GM12873 (cell line): ENCODE results near the gene SUSD5.

Experiments used
- TF ChIP-seq, protein P1 (sequence below): IDR thresholded peaks from 2 replicates; pipeline ENCODE4 v1.5.1; 2012; ENCODE audit warnings: low read depth, mild to moderate bottlenecking, moderate library complexity, low read length, control low read depth; ENCODE audit not compliant: insufficient read depth; ENCODE audit errors: missing control alignments

SUSD5 gene

DNA sequence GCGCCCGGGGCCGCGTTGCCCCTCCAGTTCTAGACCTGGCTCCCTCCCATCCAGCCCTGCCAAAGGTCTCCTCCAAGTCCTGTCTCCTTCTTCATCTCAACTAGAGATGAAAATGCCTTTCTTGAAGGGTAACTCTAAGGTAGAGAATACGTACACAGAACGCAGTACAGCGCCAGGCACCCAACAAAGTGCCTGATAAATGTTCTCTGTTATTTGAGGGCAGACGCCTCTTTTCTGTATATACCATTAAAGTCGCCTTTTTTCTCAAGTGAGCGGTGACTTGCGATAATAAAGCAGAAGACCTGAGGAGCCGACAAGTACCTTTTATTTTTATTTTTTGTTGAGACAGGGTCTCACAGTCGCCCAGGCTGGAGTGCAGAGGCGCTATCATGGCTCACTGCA, 104.0 kb downstream of the SUSD5 start:
- TF ChIP-seq, protein P1, sequence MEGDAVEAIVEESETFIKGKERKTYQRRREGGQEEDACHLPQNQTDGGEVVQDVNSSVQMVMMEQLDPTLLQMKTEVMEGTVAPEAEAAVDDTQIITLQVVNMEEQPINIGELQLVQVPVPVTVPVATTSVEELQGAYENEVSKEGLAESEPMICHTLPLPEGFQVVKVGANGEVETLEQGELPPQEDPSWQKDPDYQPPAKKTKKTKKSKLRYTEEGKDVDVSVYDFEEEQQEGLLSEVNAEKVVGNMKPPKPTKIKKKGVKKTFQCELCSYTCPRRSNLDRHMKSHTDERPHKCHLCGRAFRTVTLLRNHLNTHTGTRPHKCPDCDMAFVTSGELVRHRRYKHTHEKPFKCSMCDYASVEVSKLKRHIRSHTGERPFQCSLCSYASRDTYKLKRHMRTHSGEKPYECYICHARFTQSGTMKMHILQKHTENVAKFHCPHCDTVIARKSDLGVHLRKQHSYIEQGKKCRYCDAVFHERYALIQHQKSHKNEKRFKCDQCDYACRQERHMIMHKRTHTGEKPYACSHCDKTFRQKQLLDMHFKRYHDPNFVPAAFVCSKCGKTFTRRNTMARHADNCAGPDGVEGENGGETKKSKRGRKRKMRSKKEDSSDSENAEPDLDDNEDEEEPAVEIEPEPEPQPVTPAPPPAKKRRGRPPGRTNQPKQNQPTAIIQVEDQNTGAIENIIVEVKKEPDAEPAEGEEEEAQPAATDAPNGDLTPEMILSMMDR = no peak

DNA sequence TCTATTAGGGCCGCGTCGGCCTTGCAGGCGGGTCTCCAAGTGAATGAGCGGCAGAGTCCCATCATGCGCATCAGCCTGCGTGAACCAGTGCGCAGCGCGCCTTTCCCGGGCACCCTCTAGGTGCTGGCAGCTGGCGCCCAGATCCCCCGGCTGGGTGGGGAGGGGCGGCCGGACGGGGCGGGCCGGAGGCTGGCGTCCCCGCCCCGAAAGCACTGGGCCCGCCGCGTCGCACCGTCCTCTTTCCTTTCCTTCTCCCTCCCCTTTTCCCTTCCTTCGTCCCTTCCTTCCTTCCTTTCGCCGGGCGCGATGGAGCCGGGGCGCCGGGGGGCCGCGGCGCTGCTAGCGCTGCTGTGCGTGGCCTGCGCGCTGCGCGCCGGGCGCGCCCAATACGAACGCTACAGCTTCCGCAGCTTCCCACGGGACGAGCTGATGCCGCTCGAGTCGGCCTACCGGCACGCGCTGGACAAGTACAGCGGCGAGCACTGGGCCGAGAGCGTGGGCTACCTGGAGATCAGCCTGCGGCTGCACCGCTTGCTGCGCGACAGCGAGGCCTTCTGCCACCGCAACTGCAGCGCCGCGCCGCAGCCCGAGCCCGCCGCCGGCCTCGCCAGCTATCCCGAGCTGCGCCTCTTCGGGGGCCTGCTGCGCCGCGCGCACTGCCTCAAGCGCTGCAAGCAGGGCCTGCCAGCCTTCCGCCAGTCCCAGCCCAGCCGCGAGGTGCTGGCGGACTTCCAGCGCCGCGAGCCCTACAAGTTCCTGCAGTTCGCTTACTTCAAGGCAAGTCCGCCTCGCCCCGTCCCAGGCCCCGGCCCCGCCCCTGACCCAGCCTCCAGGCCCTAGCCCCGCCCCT, 104.6 kb downstream of the SUSD5 start, which contains the start of gene CRTAP:
TSS of gene CRTAP (plus strand) at position 243 of the 850 bp plus-strand sequence. CDS start at position 307, 64 bp downstream.
- TF ChIP-seq, protein P1 = peak; percentile 8

DNA sequence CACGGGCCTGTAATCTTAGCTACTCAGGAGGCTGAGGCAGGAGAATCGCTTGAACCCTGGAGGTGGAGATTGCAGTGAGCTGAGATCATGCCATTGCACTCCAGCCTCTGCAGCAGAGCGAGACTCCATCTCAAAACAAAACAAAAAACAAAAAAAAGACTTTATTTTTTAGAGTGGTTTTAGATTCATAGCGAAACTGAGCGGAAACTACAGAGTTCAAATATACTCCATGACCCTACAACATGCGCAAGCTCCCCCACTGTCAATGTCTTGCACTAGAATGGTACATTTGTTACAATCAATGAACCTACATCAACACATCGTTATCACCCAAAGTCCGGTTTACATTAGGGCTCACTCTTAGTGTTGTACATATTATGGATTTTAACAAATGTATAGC, 107.0 kb downstream of the SUSD5 start:
- TF ChIP-seq, protein P1 = no peak

DNA sequence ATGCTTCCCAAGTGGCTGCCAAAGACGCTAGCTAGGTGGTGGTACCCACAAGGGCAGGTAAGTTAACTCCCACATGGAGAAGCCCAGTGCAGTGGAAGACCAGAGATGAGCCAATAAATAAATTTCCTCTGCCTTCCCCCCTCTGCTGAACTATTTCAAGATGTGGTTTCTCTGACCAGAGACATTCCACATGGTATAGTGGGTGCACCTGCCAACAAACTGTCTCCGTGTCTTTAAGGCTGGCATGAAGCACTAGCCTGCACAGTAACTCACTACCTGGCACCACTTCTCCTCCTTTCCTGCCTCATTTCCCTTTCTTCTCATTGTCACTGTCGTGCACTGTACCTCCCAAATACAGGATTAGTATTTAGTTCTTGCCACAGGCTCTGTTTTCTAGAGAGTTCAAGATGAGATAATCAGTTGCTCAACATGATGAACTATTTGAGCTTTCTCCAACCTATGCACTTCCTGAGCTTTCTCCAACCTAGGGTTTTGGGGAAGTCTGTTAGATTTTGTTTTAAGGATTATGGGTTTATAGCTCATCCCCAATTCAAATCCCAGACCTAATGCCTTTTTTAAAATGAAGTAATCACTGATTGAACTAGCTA, 113.2 kb downstream of the SUSD5 start:
- TF ChIP-seq, protein P1 = no peak

DNA sequence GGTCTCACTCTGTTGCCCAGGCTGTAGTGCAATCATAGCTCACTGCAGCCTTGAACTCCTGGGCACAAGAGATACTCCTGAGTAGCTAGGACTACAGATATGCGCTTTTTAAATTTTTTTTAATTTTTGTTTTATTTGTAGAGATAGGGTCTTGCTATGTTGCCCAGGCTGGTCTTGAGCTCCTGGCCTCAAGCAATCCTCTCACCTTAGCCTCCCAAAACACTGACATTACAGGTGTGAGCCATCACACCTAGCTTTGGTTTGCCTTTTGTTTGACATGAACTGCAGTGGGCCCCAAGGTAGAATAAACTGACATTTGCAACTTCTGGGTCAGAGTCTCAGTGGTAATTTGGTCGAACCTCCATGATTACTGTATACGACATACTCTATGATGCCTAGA, 113.8 kb downstream of the SUSD5 start:
- TF ChIP-seq, protein P1 = no peak

DNA sequence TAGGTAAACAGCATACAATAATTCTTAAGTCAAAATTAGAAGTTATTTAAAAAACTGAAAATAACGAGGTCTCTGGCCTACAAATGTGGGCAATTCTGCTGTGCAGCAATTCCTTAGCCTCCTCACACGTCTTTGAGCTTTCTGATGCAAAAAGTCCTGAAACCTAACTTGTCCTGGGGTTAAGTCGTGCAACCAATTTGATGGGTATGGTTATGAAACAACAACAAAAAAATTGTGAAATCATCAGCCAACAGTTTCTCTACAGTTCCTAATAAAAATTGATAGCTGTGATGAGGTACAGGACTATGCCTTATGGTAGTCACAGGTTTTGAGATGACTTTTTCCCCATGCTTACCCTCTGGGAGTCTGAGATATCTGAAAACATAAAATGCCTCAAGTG, 115.1 kb downstream of the SUSD5 start:
- TF ChIP-seq, protein P1 = no peak

DNA sequence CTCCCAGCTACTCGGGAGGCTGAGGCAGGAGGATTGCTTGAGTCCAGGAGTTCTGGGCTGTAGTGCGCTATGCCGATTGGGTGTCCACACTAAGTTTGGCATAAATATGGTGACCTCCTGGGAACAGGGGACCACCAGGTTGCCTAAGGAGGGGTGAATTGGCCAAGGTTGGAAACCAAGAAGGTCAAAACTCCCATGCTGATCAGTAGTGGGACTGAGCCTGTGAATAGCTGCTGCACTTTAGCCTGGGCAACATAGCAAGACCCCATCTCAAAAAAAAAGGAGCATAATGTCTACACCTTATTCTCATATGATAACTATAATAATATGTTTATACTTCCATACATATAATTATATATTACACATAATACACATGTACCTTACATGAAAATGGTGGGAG, 115.6 kb downstream of the SUSD5 start:
- TF ChIP-seq, protein P1 = no peak
